A549 (cell line): Measurements from ENCODE around the gene TEKT3.

Experiments
- CEBPB ChIP-seq, 2 experiments: fragments of >200 bp in 1 of 2; sonication (Bioruptor Twin) in 1 of 2; formaldehyde crosslinking in 1 of 2; IDR thresholded peaks; 2 replicates each; pipeline ENCODE4 v1.6.1; 2012 to 2016
- EHMT2 ChIP-seq: fragments of 200-600 bp; sonication (generic); IDR thresholded peaks from 2 replicates; pipeline ENCODE4 v1.6.1; 2016; ENCODE audit warnings: antibody characterized with exemption, low read depth, mild to moderate bottlenecking, moderate library complexity
- EP300 ChIP-seq, 2 experiments: fragments of >200 bp; sonication (Bioruptor Twin); formaldehyde crosslinking; IDR thresholded peaks; 2 replicates in 1 of 2; 3 replicates in 1 of 2; pipeline ENCODE4 v1.6.1; 2016 to 2017
- FOSL2 ChIP-seq, 2 experiments: fragments of 450-650 bp in 1 of 2; fragments of >200 bp in 1 of 2; sonication (Bioruptor Twin) in 1 of 2; formaldehyde crosslinking; IDR thresholded peaks; 2 replicates each; pipeline versions ENCODE4 v1.5.0 to v1.6.1; 2016 to 2020; ENCODE audit warnings: mild to moderate bottlenecking in 1 of 2, moderate library complexity in 1 of 2
- MYC ChIP-seq: IDR thresholded peaks from 2 replicates; pipeline ENCODE4 v1.6.1; 2012; ENCODE audit warnings: mild to moderate bottlenecking, inconsistent platforms, low read length, improper control_type of control experiment, borderline replicate concordance
- NFE2L2 ChIP-seq: fragments of 150-350 bp; conservative IDR thresholded peaks from 2 replicates; pipeline ENCODE4 v1.6.1; 2014; ENCODE audit warnings: low read length
- RCOR1 ChIP-seq: fragments of 150-350 bp; IDR thresholded peaks from 2 replicates; pipeline ENCODE4 v1.6.1; 2014; ENCODE audit warnings: antibody characterized with exemption, low read length, low read depth
- RFX5 ChIP-seq: fragments of 450-650 bp; IDR thresholded peaks from 2 replicates; pipeline ENCODE4 v1.7.1; 2014; ENCODE audit warnings: antibody characterized with exemption, mild to moderate bottlenecking, moderate library complexity
- SMC3 ChIP-seq: fragments of >200 bp; sonication (Bioruptor Twin); formaldehyde crosslinking; IDR thresholded peaks from 3 replicates; pipeline ENCODE4 v1.6.1; 2018; ENCODE audit warnings: inconsistent platforms
- TF ChIP-seq, protein P1 (sequence below): fragments of 150-350 bp; IDR thresholded peaks from 2 replicates; pipeline ENCODE4 v1.6.1; 2014; ENCODE audit warnings: low read depth, mild to moderate bottlenecking, low read length
- TF ChIP-seq, protein P2 (sequence below): fragments of >200 bp; sonication (Bioruptor Twin); formaldehyde crosslinking; IDR thresholded peaks from 3 replicates; pipeline ENCODE4 v1.5.1; 2016
- TF ChIP-seq, protein P3 (sequence below): fragments of 450-650 bp; IDR thresholded peaks from 2 replicates; pipeline ENCODE4 v1.6.1; 2014; ENCODE audit warnings: antibody characterized with exemption
- TF ChIP-seq, protein P4 (sequence below): fragments of 200-600 bp; sonication (generic); IDR thresholded peaks from 2 replicates; pipeline ENCODE4 v1.6.1; 2016; ENCODE audit warnings: antibody characterized with exemption, mild to moderate bottlenecking, moderate library complexity

DNA sequence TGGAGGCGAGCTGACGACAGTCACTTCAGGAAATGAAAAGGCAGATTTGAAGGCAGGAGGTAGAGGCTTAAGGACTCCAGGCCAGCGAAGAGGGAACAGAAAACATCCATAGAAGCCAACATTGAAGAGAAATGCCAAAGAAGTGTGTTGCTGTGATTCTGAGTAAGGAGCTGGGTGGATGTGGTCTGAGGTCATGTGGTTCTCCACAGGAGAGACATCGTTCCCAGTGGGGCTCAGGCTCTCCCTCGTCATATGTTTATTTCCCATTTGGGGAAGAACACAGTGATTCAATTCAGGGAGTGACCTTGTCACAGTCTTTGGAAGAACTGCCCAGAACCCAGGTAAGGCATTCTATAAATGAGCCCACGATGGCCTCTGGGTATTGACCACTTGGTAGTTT is 69.7 kb downstream of the TEKT3 start:
- TF ChIP-seq, protein P1, sequence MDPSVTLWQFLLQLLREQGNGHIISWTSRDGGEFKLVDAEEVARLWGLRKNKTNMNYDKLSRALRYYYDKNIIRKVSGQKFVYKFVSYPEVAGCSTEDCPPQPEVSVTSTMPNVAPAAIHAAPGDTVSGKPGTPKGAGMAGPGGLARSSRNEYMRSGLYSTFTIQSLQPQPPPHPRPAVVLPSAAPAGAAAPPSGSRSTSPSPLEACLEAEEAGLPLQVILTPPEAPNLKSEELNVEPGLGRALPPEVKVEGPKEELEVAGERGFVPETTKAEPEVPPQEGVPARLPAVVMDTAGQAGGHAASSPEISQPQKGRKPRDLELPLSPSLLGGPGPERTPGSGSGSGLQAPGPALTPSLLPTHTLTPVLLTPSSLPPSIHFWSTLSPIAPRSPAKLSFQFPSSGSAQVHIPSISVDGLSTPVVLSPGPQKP, result no peak
- TF ChIP-seq, protein P2, sequence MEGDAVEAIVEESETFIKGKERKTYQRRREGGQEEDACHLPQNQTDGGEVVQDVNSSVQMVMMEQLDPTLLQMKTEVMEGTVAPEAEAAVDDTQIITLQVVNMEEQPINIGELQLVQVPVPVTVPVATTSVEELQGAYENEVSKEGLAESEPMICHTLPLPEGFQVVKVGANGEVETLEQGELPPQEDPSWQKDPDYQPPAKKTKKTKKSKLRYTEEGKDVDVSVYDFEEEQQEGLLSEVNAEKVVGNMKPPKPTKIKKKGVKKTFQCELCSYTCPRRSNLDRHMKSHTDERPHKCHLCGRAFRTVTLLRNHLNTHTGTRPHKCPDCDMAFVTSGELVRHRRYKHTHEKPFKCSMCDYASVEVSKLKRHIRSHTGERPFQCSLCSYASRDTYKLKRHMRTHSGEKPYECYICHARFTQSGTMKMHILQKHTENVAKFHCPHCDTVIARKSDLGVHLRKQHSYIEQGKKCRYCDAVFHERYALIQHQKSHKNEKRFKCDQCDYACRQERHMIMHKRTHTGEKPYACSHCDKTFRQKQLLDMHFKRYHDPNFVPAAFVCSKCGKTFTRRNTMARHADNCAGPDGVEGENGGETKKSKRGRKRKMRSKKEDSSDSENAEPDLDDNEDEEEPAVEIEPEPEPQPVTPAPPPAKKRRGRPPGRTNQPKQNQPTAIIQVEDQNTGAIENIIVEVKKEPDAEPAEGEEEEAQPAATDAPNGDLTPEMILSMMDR, result no peak
- TF ChIP-seq, protein P3, sequence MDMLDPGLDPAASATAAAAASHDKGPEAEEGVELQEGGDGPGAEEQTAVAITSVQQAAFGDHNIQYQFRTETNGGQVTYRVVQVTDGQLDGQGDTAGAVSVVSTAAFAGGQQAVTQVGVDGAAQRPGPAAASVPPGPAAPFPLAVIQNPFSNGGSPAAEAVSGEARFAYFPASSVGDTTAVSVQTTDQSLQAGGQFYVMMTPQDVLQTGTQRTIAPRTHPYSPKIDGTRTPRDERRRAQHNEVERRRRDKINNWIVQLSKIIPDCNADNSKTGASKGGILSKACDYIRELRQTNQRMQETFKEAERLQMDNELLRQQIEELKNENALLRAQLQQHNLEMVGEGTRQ, result no peak
- TF ChIP-seq RFX5 (no peak), SMC3 (no peak), RCOR1 (no peak), FOSL2 (IDR thresholded peaks at IDR 0.05) (no peak), FOSL2 (CRISPR knock-in tag; IDR thresholded peaks at IDR 0.05) (no peak), MYC (no peak), EP300 (IDR thresholded peaks at IDR 0.05) (no peak), CEBPB (IDR thresholded peaks at IDR 0.05) (no peak), EHMT2 (no peak), NFE2L2 (no peak)
- TF ChIP-seq, protein P4, sequence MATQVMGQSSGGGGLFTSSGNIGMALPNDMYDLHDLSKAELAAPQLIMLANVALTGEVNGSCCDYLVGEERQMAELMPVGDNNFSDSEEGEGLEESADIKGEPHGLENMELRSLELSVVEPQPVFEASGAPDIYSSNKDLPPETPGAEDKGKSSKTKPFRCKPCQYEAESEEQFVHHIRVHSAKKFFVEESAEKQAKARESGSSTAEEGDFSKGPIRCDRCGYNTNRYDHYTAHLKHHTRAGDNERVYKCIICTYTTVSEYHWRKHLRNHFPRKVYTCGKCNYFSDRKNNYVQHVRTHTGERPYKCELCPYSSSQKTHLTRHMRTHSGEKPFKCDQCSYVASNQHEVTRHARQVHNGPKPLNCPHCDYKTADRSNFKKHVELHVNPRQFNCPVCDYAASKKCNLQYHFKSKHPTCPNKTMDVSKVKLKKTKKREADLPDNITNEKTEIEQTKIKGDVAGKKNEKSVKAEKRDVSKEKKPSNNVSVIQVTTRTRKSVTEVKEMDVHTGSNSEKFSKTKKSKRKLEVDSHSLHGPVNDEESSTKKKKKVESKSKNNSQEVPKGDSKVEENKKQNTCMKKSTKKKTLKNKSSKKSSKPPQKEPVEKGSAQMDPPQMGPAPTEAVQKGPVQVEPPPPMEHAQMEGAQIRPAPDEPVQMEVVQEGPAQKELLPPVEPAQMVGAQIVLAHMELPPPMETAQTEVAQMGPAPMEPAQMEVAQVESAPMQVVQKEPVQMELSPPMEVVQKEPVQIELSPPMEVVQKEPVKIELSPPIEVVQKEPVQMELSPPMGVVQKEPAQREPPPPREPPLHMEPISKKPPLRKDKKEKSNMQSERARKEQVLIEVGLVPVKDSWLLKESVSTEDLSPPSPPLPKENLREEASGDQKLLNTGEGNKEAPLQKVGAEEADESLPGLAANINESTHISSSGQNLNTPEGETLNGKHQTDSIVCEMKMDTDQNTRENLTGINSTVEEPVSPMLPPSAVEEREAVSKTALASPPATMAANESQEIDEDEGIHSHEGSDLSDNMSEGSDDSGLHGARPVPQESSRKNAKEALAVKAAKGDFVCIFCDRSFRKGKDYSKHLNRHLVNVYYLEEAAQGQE, result no peak
